Lower lobe of right lung (tissue), 2 donors: ENCODE measurements around the gene PIGA. TPM values are rescaled to one million over a fixed set of nuclear protein-coding genes. Genes with fewer than 3 reads are reported as not detected.
"Not testable (repeated sequence)": the region's sequence is repeated elsewhere in the genome, so short reads cannot be mapped to it uniquely, and the experiment has no call there.

Experiments
- ATAC-seq, 2 donors: fragments of 200-7000 bp; cut with Tn5 transposase; one replicate each; pipeline ENCODE4 v1.9.1; 2020 to 2022; ENCODE audit warnings: mild to moderate bottlenecking in 2 of 2, moderate library complexity in 2 of 2
- DNase-seq: peaks from one replicate; pipeline ENCODE4 v3.0.0-alpha.2; 2020
- H3K27ac ChIP-seq: fragments of 200-600 bp; one replicate; pipeline ENCODE4 v1.8.0; 2022
- H3K27me3 ChIP-seq: fragments of 200-600 bp; one replicate; pipeline ENCODE4 v1.8.0; 2022; ENCODE audit warnings: low read depth
- H3K36me3 ChIP-seq: fragments of 200-600 bp; one replicate; pipeline ENCODE4 v1.8.0; 2022; ENCODE audit warnings: mild to moderate bottlenecking
- H3K4me1 ChIP-seq: fragments of 200-600 bp; one replicate; pipeline ENCODE4 v1.8.0; 2022
- H3K4me3 ChIP-seq: fragments of 200-600 bp; one replicate; pipeline ENCODE4 v1.8.0; 2022; ENCODE audit warnings: mild to moderate bottlenecking
- H3K9me3 ChIP-seq: fragments of 200-600 bp; one replicate; pipeline ENCODE4 v1.8.0; 2022
- intact Hi-C: fragments of 100-400 bp; cut with DNase I; formaldehyde crosslinking; loops from one replicate; pipeline ENCODE4 v1.11.0; 2022
- total RNA-seq: library from RNA; stranded (reverse); fragmentation: NEBNext Ultra II Directional; extraction: Animal tissue kit (Norgen Biotek cat#: 25700); gene quantifications from one replicate; pipeline ENCODE4 v1.2.1, GENCODE V29; 2021
- TF ChIP-seq, protein P1 (sequence below): fragments of 200-600 bp; IDR thresholded peaks from one replicate; pipeline ENCODE4 v1.8.0; 2022; ENCODE audit warnings: antibody characterized with exemption, mild to moderate bottlenecking
- donor health status: DM: no; HTN: yes; CAD: no; lungs with severe emphysema.

The PIGA gene
- total RNA-seq, 1 donor from 2014 or later: 27.1 TPM

DNA sequence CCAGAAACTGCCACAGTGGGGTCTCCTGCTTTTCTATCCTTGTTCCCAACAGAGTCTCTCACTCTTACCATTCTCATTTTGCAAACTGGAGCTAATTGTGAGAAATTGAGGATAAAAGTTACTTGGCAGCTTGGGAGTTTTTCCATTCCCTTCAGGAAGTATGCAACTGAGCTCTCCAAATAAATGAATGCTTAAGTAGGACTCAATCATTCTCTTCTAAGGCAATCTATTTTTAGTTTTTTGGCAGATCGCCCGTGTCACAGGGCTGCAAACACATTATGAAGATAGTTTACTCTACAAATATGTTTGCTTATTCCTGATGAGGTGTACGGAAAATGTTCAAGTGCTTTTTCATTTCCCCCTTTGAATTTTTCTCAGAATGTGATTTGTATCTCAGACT lies 25.2 kb downstream of the PIGA start:
- no peaks in the 10 kb centered on the region for H3K27me3 ChIP-seq
- H3K9me3 ChIP-seq: no peaks in the 10 kb centered on the region
- H3K36me3 ChIP-seq: no peaks in the 10 kb centered on the region
- intact Hi-C loops: no loop called here
- TF ChIP-seq, protein P1, sequence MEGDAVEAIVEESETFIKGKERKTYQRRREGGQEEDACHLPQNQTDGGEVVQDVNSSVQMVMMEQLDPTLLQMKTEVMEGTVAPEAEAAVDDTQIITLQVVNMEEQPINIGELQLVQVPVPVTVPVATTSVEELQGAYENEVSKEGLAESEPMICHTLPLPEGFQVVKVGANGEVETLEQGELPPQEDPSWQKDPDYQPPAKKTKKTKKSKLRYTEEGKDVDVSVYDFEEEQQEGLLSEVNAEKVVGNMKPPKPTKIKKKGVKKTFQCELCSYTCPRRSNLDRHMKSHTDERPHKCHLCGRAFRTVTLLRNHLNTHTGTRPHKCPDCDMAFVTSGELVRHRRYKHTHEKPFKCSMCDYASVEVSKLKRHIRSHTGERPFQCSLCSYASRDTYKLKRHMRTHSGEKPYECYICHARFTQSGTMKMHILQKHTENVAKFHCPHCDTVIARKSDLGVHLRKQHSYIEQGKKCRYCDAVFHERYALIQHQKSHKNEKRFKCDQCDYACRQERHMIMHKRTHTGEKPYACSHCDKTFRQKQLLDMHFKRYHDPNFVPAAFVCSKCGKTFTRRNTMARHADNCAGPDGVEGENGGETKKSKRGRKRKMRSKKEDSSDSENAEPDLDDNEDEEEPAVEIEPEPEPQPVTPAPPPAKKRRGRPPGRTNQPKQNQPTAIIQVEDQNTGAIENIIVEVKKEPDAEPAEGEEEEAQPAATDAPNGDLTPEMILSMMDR: no peak
- ATAC-seq (peak; percentile 82 to 92), DNase-seq (no peak)
- H3K4me1 ChIP-seq: peaks cover 9% of the 10 kb centered on the region
- H3K4me3 ChIP-seq: no peak overlapping the region
- peak overlapping the region; percentile 58 for H3K27ac ChIP-seq

DNA sequence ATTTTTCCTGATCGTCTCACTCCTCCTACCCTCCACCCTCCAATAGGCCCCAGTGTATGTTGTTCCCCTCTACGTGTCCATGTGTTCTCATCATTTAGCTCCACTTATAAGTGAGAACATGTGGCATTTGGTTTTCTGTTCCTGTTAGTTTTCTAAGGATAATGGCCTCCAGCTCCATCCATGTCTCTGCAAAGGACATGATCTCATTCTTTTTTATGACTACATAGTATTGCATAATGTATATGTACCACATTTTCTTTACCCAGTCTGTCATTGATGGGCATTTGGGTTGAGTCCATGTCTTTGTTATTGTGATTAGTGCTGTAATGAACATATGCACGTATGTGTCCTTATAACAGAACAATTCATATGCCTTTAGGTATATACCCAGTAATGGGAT lies 29.4 kb downstream of the PIGA start:
- H3K9me3 ChIP-seq, intact Hi-C loops, H3K27me3 ChIP-seq: not testable (repeated sequence)

DNA sequence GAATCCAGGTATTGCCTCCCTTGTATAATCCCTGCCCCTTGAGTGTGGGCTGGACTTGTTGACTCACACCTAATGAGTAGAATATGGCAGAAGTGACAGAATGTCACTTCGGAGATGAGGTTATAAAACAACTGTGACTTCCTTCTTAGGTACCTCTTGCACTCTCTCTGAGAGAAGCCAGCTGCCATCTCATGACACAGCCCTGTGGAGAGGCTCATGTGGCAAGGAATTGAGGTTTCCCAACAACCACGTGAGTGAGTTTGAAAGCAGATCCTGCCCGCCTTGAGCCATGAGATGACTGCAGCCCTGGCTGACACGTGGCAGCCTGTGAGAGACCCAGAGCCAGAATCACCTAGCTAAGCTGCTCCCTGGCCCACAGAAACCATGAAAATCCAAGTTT lies 33.4 kb downstream of the PIGA start:
- ATAC-seq (peak; percentile 90 to 94), DNase-seq (peak; percentile 74)
- Histone ChIP-seq H3K9me3 (no peaks in the 10 kb centered on the region), H3K27me3 (no peaks in the 10 kb centered on the region), H3K27ac (peak overlapping the region; percentile 31), H3K4me1 (peaks cover 19% of the 10 kb centered on the region), H3K36me3 (no peaks in the 10 kb centered on the region), H3K4me3 (no peak overlapping the region)
- intact Hi-C loops: no loop called here
- TF ChIP-seq, protein P1: no peak

More for the DNA sequence above, 29.4 kb downstream of the PIGA start:
- H3K4me1 ChIP-seq, H3K27ac ChIP-seq, DNase-seq, H3K36me3 ChIP-seq, H3K4me3 ChIP-seq, ATAC-seq: not testable (repeated sequence)

DNA sequence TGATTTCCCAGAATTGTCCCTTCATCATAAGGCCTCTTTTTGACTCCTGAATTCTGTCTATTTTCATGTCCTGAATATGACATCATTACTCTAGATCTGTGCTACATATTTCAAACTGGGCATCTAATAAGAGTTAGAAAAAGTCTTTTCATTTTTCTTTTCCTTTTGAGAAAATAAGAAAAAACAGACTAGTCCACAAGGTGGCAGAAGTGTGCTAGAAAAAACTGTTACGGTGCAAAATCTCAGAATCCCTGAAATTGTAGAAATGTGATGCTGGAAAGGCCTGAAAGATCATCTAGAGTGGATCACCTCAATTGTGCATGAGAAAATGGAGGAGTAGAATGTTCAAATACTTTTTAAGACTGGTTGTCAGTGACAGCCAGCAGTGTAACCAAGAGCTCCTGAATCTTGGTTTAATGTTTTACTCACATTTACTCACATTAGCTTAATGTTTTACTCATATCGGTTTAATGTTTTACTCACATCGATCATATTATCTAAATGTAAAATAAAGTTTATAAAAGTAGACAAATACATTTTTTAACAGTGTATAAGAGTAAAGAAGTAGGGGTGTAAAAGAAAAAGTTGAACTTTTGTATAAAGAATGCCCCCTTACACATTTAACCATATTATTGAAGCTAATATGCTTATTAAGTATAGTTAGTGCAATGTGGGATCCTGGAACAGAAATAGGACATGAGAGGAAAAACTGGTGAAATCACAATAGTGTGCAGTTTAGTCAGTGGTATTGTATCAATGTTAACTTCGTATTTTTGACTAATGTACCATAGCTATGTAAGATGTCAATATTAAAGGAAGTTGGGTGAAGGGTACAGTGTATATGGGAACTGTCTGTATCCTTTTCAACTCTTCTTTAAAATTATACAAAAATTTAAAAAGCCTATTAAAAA lies 35.1 kb downstream of the PIGA start:
- TF ChIP-seq, protein P1: peak; percentile 43
- Histone ChIP-seq H3K36me3 (no peaks in the 10 kb centered on the region), H3K4me1 (peaks cover 19% of the 10 kb centered on the region), H3K27ac (peak overlapping the region; percentile 68), H3K9me3 (no peaks in the 10 kb centered on the region), H3K27me3 (no peaks in the 10 kb centered on the region), H3K4me3 (no peak overlapping the region)
- ATAC-seq (peak in 1 of 2 donors; percentile 4), DNase-seq (no peak)
- intact Hi-C loops: no loop called here

DNA sequence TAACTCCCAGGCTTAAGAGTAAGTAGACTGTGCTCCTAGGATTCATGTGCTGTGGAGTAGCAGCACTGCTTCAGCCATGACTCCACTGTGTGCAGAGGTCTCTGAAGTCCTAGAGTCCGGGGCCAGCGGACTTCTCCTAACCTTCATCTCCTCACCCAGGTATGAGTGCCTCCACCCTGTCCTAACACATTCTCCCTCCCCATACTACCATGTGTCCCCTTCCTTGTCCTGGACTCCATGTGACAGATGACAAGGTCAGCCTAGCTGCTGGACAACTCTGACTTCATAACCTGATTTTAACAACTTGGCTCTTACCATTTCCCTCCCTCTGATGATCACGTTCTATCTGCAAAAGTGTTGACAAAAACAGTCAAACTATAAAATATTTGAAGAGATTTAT lies 36.5 kb downstream of the PIGA start:
- H3K27me3 ChIP-seq: no peaks in the 10 kb centered on the region
- no peak for ATAC-seq
- TF ChIP-seq, protein P1: no peak
- no peaks in the 10 kb centered on the region for H3K36me3 ChIP-seq
- no peak for DNase-seq
- intact Hi-C loops: no loop called here
- H3K9me3 ChIP-seq: no peaks in the 10 kb centered on the region
- peak overlapping the region; percentile 68 for H3K27ac ChIP-seq
- no peak overlapping the region for H3K4me3 ChIP-seq
- peaks cover 19% of the 10 kb centered on the region for H3K4me1 ChIP-seq

DNA sequence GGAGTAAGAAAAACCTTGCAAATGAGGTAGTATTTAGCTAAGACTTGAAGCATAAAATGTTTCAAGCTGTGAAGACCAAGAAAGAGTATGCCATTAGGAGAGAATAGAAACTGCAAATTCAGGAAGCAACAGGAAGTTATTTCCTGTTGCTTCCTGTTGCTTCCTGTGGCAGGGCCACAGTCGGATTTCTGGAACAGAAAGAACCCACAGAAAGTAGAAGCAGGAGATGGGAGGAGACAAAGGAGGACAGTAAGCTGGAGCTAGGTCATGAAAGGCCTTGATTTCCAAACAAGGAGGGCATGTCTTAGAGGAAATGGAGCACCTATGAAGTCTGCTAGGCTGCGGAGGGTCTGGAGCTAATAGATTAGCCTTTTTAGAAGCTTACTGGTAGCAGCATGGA lies 37.1 kb downstream of the PIGA start:
- TF ChIP-seq, protein P1: no peak
- DNase-seq: no peak
- H3K4me1 ChIP-seq: peaks cover 19% of the 10 kb centered on the region
- peak overlapping the region; percentile 68 for H3K27ac ChIP-seq
- H3K36me3 ChIP-seq: no peaks in the 10 kb centered on the region
- no peak overlapping the region for H3K4me3 ChIP-seq
- no peaks in the 10 kb centered on the region for H3K9me3 ChIP-seq
- H3K27me3 ChIP-seq: no peaks in the 10 kb centered on the region
- no peak for ATAC-seq
- intact Hi-C loops: no loop called here
